ENCODE results near the gene ASB4.
"Not testable (repeated sequence)": the region's sequence is repeated elsewhere in the genome, so short reads cannot be mapped to it uniquely, and the experiment has no call there.

The ASB4 gene

GRCh38 chr7:95479992-95480624, 5.6 kb upstream of the ASB4 start:
- DNase-seq, result no peak

GRCh38 chr7:95481271-95482165, 4.2 kb upstream of the ASB4 start:
- no peak for DNase-seq

GRCh38 chr7:95482424-95482823, 3.3 kb upstream of the ASB4 start:
- no peak for DNase-seq

- no peak for DNase-seq
Measured at GRCh38 chr7:95490231-95490762, 4.6 kb downstream of the ASB4 start.

- DNase-seq, result no peak
Measured at GRCh38 chr7:95491201-95491600, 5.5 kb downstream of the ASB4 start.

GRCh38 chr7:95491634-95492314, 6.0 kb downstream of the ASB4 start:
- DNase-seq, result no peak

GRCh38 chr7:95493247-95493646, 7.5 kb downstream of the ASB4 start:
- no peak for DNase-seq

- no peak for DNase-seq
Measured at GRCh38 chr7:95493844-95494243, 8.1 kb downstream of the ASB4 start.

- peak; percentile 30 for DNase-seq
Measured at GRCh38 chr7:95501261-95501832, 15.6 kb downstream of the ASB4 start.

GRCh38 chr7:95502403-95502802, 16.7 kb downstream of the ASB4 start:
- no peak for DNase-seq

- DNase-seq, result no peak
Measured at GRCh38 chr7:95503271-95504131, 17.8 kb downstream of the ASB4 start.

GRCh38 chr7:95504132-95504588, 18.4 kb downstream of the ASB4 start:
- DNase-seq, result not testable (repeated sequence)

GRCh38 chr7:95508780-95509179, 23.0 kb downstream of the ASB4 start:
- no peak for DNase-seq

GRCh38 chr7:95509199-95509598, 23.5 kb downstream of the ASB4 start:
- DNase-seq, result no peak

- DNase-seq, result peak; percentile 71
Measured at GRCh38 chr7:95511716-95512260, 26.0 kb downstream of the ASB4 start.

- DNase-seq, result no peak
Measured at GRCh38 chr7:95517458-95517857, 31.7 kb downstream of the ASB4 start.

GRCh38 chr7:95517870-95518269, 32.1 kb downstream of the ASB4 start:
- no peak for DNase-seq

- no peak for DNase-seq
Measured at GRCh38 chr7:95520136-95520535, 34.4 kb downstream of the ASB4 start.

GRCh38 chr7:95525503-95525902, 39.8 kb downstream of the ASB4 start:
- no peak for DNase-seq

GRCh38 chr7:95526128-95526738, 40.5 kb downstream of the ASB4 start:
- no peak for DNase-seq
